Myocyte (in vitro differentiated cells): Measurements from ENCODE around the gene AGAP1. TPM values are rescaled to one million over a fixed set of nuclear protein-coding genes. Genes with fewer than 3 reads are reported as not detected.

Source experiments
- DNase-seq: peaks from one replicate; pipeline ENCODE4 v3.0.0-alpha.2; 2012; ENCODE audit warnings: low read depth
- total RNA-seq: library from RNA; depleted of rRNA; stranded (reverse); fragments of >200 nt; gene quantifications from 2 replicates; pipeline ENCODE4 v1.2.3, GENCODE V29; 2014

The AGAP1 gene
- total RNA-seq, 1 donor from 2014 or later: 15.5 TPM

- peak; percentile 82 for DNase-seq
These were observed 112.3 kb downstream of the AGAP1 start for GRCh38 chr2:235606004-235606715.

GRCh38 chr2:235607546-235608199, 113.8 kb downstream of the AGAP1 start:
- no peak for DNase-seq

- no peak for DNase-seq
These were observed 114.5 kb downstream of the AGAP1 start for GRCh38 chr2:235608200-235608887.

GRCh38 chr2:235609321-235609720, 115.5 kb downstream of the AGAP1 start:
- DNase-seq: no peak

GRCh38 chr2:235609746-235610145, 115.9 kb downstream of the AGAP1 start:
- DNase-seq: no peak

GRCh38 chr2:235610696-235611257, 116.9 kb downstream of the AGAP1 start:
- DNase-seq: no peak

- DNase-seq: no peak
These were observed 117.5 kb downstream of the AGAP1 start for GRCh38 chr2:235611349-235611748.

- DNase-seq: no peak
These were observed 117.9 kb downstream of the AGAP1 start for GRCh38 chr2:235611756-235612155.

GRCh38 chr2:235612181-235612950, 118.5 kb downstream of the AGAP1 start:
- no peak for DNase-seq

- no peak for DNase-seq
These were observed 119.8 kb downstream of the AGAP1 start for GRCh38 chr2:235613649-235614048.

- DNase-seq: peak; percentile 84
These were observed 120.5 kb downstream of the AGAP1 start for GRCh38 chr2:235614176-235614860.

GRCh38 chr2:235614900-235615712, 121.3 kb downstream of the AGAP1 start:
- peak; percentile 73 for DNase-seq

GRCh38 chr2:235616885-235617284, 123.0 kb downstream of the AGAP1 start:
- DNase-seq: peak; percentile 44

GRCh38 chr2:235618039-235618438, 124.2 kb downstream of the AGAP1 start:
- no peak for DNase-seq

- no peak for DNase-seq
These were observed 125.7 kb downstream of the AGAP1 start for GRCh38 chr2:235619544-235619943.

- no peak for DNase-seq
These were observed 127.9 kb downstream of the AGAP1 start for GRCh38 chr2:235621736-235622135.

GRCh38 chr2:235623111-235623510, 129.3 kb downstream of the AGAP1 start:
- DNase-seq: no peak

- no peak for DNase-seq
These were observed 129.9 kb downstream of the AGAP1 start for GRCh38 chr2:235623752-235624151.

- DNase-seq: no peak
These were observed 132.8 kb downstream of the AGAP1 start for GRCh38 chr2:235626658-235627057.

GRCh38 chr2:235627682-235628081, 133.8 kb downstream of the AGAP1 start:
- no peak for DNase-seq
